Cardiac fibroblast (primary cell): ENCODE data around the gene CNOT2.

Experiments
- DNase-seq, 2 donors: peaks; one replicate each; pipeline versions ENCODE4 v3.0.0 to v3.0.0-alpha.2; 2010; ENCODE audit warnings: low read depth in 2 of 2
- H3K4me3 ChIP-seq, 2 donors: replicated peaks in 1 of 2; 1 replicate in 1 of 2; 2 replicates in 1 of 2; pipeline ENCODE4 v1.5.1; 2011; ENCODE audit warnings: low read depth in 2 of 2, low read length in 2 of 2, mild to moderate bottlenecking in 2 of 2, moderate library complexity in 1 of 2
- CTCF ChIP-seq: IDR thresholded peaks from one replicate; pipeline ENCODE4 v1.5.1; 2011; ENCODE audit warnings: low read depth, mild to moderate bottlenecking, low read length, inconsistent platforms

The CNOT2 gene

DNA sequence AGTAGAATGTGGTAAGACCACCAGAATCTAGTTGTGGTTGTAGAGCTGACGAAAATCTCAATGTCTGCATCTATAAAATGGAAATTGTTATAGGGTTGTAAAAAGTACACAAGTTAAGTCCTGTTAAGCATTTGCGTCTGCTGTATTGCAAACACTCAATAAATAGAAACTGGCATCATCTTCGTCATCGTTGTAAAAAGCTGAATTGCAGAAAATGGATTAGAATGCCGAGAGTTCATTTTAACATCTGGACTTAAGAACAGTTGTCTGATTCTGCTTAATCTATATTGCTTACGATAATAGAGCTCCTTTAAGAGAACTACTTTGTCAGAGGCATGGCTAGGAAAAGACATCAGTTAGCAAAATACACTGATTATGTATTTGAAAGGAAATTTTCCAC is 156.1 kb downstream of the CNOT2 start:
- no peak for TF ChIP-seq CTCF
- DNase-seq, result no peak
- H3K4me3 ChIP-seq, result no peak overlapping the region

DNA sequence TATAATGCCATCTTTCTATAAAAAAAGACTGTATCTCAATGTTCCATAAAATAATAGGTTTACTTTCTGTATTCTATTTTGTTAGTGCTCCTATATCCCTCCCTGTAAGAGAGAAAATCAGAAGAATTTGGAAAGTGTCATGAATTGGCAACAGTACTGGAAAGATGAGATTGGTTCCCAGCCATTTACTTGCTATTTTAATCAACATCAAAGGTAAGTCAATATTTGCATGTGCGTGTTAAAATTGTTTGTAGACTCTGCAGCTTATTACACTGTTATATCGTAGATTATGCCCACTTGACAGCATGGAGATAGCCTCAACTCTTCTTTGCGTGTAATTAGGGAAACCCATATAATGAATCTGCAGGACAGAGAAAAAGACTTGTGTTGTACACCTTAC is 156.9 kb downstream of the CNOT2 start:
- TF ChIP-seq CTCF, result no peak
- no peak overlapping the region for H3K4me3 ChIP-seq
- no peak for DNase-seq

DNA sequence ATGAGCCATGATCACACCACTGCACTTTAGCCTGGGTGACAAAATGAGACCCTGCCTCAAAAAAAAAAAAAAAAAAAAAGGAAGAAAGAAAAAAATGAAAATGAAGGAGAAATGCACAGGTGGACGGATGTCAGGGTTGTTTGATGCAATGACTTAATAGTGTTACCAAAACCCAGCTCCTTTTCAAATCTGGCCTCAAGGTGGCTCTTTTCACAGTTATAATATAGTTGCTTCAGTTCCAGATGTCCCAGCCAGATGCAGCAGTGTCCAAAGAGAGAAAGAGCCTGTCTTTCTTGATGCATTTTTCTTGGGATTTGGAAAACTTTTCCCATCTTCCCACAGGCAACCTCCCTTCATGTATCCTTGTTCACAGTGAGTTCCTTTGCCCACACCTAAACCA is 159.4 kb downstream of the CNOT2 start:
- no peak overlapping the region for H3K4me3 ChIP-seq
- TF ChIP-seq CTCF, result no peak
- DNase-seq, result peak in 1 of 2 donors; percentile 17

GRCh38 chr12:70403826-70404225 is 160.6 kb downstream of the CNOT2 start:
- TF ChIP-seq CTCF, result no peak
- no peak for DNase-seq
- no peak overlapping the region for H3K4me3 ChIP-seq
